22Rv1 (cell line): Measurements from ENCODE around the gene MAPK1.

ENCODE experiments used
- H3K27ac ChIP-seq: fragments of 450-650 bp; 2 replicates; pipeline ENCODE4 v1.5.1; 2017
- CTCF ChIP-seq: fragments of 450-650 bp; IDR thresholded peaks from 2 replicates; pipeline ENCODE4 v1.5.1; 2017; ENCODE audit warnings: mild to moderate bottlenecking
- ZFX ChIP-seq: fragments of 450-650 bp; IDR thresholded peaks from 2 replicates; pipeline ENCODE4 v1.6.1; 2017; ENCODE audit warnings: antibody characterized with exemption, borderline replicate concordance

Gene MAPK1

DNA sequence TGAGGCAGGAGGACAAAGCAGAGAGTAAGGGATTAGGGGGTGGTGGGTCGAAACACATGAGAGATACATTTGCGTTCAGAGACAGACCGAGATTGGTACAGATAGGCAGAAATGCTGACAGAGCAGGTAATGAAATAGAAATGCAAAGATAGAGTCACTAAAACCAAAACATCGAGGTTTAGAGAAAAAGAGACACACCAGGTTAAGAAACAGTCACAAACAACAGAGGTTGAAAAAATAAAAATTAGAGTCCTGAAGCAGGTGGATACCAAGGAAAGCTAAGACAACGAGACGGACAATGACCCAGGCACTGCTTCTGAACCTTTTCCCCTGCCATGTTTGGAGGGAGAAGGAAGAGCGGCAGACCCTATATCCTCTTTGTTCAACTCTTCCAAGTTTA lies 1.2 kb upstream of the MAPK1 start:
- H3K27ac ChIP-seq, result no peak overlapping the region

DNA sequence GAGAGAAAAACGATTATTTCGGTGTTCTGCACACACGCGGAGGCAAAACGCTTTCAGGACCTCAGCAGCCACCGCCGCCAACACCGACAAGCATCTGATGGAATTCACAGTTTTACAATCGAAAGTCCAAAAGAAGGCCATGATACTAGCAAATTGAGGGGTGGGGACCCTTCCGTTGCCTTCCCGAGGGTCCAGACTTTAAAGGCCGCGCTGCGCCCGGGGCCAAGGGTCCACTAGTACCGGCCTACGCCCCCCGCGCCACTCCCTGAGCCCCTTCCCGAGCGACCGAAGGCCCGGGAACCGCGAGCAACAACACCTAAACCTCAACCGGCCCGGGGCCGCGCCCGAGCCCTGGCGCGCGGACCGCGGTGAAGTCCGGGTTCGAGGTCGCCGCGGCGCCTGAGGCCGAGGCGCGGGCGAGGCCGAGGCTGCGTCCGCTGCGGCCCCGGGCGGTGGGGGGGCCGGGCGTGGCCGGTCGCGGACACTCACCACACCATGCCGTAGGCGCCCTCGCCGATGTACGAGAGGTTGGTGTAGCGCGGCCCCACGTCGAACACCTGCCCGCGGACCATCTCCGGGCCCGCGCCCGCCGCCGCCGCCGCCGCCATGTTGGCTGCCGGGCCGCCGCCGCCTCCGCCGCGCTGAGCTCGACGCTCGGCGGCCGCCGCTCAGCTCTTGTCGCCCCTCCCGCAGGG lies 465 bp downstream of the MAPK1 start:
- TF ChIP-seq ZFX (no peak), CTCF (no peak)
- peak overlapping the region; percentile 86 for H3K27ac ChIP-seq

More for the DNA sequence above, 1.2 kb upstream of the MAPK1 start:
- no peak for TF ChIP-seq ZFX
- TF ChIP-seq CTCF, result no peak

GRCh38 chr22:21865041-21865440 lies 2.4 kb downstream of the MAPK1 start:
- no peak overlapping the region for H3K27ac ChIP-seq
- TF ChIP-seq ZFX (no peak), CTCF (no peak)

DNA sequence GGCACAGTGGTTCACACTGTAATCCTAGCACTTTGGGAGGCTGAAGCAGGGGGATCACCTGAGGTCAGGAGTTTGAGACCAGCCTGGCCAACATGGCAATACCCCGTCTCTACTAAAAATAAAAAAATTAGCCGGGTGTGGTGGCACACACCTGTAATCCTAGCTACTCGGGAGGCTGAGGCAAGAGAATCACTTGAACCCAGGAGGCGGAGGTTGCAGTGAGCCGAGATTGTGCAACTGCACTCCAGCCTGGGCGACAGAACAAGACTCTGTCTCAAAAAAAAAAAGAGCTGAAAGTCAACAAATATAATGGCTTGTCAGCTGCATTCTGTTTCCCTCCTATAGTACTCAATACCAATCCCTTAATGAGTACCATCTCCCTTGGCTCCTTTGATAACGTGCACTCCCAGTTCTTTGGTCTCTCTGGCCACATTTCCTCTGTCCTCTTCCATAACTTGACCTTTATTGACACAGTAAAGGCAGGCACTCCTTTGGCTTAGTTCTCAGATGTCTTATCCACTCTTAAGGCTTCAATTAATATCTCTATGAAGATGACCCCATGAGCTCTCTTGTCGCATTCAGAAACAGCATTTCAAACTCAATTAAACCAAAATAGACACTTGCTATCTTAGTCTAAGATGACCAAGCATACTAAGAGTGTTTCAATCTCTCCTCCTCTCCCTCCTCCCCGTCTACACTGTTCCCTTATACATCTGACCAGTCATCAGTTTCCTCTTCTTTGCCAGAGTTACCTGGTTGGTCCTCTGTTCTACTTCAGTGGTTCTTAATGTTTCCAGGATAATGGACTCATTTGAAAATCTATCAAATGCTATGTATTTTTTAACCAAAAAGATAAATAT lies 4.8 kb downstream of the MAPK1 start:
- TF ChIP-seq ZFX (no peak), CTCF (no peak)
- no peak overlapping the region for H3K27ac ChIP-seq

- H3K27ac ChIP-seq, result no peak overlapping the region
- no peak for TF ChIP-seq ZFX
- no peak for TF ChIP-seq CTCF
Observed at GRCh38 chr22:21861851-21862250, 5.6 kb downstream of the MAPK1 start.

GRCh38 chr22:21861264-21861848 lies 6.1 kb downstream of the MAPK1 start:
- TF ChIP-seq CTCF (no peak), ZFX (no peak)
- H3K27ac ChIP-seq, result no peak overlapping the region
